HepG2 (cell line): ENCODE data around the gene EIF4ENIF1. TPM values are rescaled to one million over a fixed set of nuclear protein-coding genes. Genes with fewer than 3 reads are reported as not detected.

Source experiments
- ATAC-seq: fragments of 200-7000 bp; cut with Tn5 transposase; 3 replicates; pipeline ENCODE4 v1.9.1; 2020; ENCODE audit warnings: mild to moderate bottlenecking, moderate library complexity
- BruUV-seq: library from RNA; stranded (reverse); fragments of 400-500 nt; replicated peaks from 2 replicates; lab custom pipeline; 2021; lab: Mats Ljungman, UMichigan
- CTCF ChIA-PET: fragments of 300-600 bp; formaldehyde crosslinking; extraction: SDS; loops from one replicate; lab custom pipeline; 2021; ENCODE audit warnings: low total read pairs, inconsistent platforms, low intra/inter-chr PET ratio; lab: Yijun Ruan, JAX
- POLR2A ChIA-PET: fragments of 350-600 bp; sonication (Branson Sonifier 250); formaldehyde crosslinking; loops from one replicate; lab custom pipeline; 2020; ENCODE audit warnings: antibody characterized with exemption, inconsistent platforms; lab: Yijun Ruan, JAX
- DNase-seq: peaks from one replicate; pipeline ENCODE4 v3.0.0-alpha.2; 2015; ENCODE audit warnings: low spot score
- FAIRE-seq: peaks from 3 replicates; lab custom pipeline; 2011; peaks lifted over from hg19 to GRCh38; lab: Jason Lieb, UNC
- H2AFZ ChIP-seq: one replicate; pipeline ENCODE4 v1.6.1; 2011; ENCODE audit warnings: low read length, inconsistent platforms
- H3K27ac ChIP-seq: fragments of 300-600 bp; 3 replicates; pipeline ENCODE4 v1.8.0; 2011; ENCODE audit warnings: mixed run types, mild to moderate bottlenecking, mixed read lengths, low read length, inconsistent platforms; ENCODE audit not compliant: insufficient read depth; ENCODE audit errors: extremely low read length
- H3K27me3 ChIP-seq, 2 experiments: fragments of 200-600 bp in 1 of 2; 2 replicates in 1 of 2; 3 replicates in 1 of 2; pipeline versions ENCODE4 v1.6.0 to v1.8.0; 2011; ENCODE audit warnings: low read length in 2 of 2, mild to moderate bottlenecking in 2 of 2, moderate library complexity in 2 of 2, inconsistent platforms in 1 of 2; ENCODE audit not compliant: insufficient read depth in 2 of 2, control insufficient read depth in 1 of 2
- H3K36me3 ChIP-seq, 2 experiments: fragments of 200-600 bp in 1 of 2; replicated peaks in 1 of 2; 2 replicates in 1 of 2; 3 replicates in 1 of 2; pipeline versions ENCODE4 v1.5.1 to v1.8.0; 2011; ENCODE audit warnings: low read length in 2 of 2, inconsistent platforms in 1 of 2; ENCODE audit not compliant: insufficient read depth in 2 of 2, control insufficient read depth in 1 of 2
- H3K4me1 ChIP-seq: 2 replicates; pipeline ENCODE4 v1.5.1; 2012; ENCODE audit warnings: low read length, inconsistent platforms; ENCODE audit not compliant: insufficient read depth
- H3K4me2 ChIP-seq: 2 replicates; pipeline ENCODE4 v1.6.0; 2011; ENCODE audit warnings: low read depth, low read length, inconsistent platforms
- H3K4me3 ChIP-seq, 3 experiments: fragments of 200-600 bp in 1 of 3; sonication (generic), shearing (Covaris generic) in 1 of 3; replicated peaks in 1 of 3; 2 replicates each; pipeline ENCODE4 v1.5.1; 2011 to 2016; ENCODE audit warnings: low read length in 3 of 3, inconsistent platforms in 2 of 3, low read depth in 2 of 3, mild to moderate bottlenecking in 2 of 3, control low read depth in 1 of 3, mixed read lengths in 1 of 3; ENCODE audit not compliant: insufficient read depth in 1 of 3
- H3K79me2 ChIP-seq: one replicate; pipeline ENCODE4 v1.6.1; 2011; ENCODE audit warnings: low read length, inconsistent platforms; ENCODE audit not compliant: insufficient read depth
- H3K9ac ChIP-seq: 2 replicates; pipeline ENCODE4 v1.6.0; 2011; ENCODE audit warnings: mild to moderate bottlenecking, low read depth, low read length, inconsistent platforms; ENCODE audit not compliant: insufficient read depth
- H3K9me3 ChIP-seq: 2 replicates; pipeline ENCODE4 v1.5.1; 2012; ENCODE audit warnings: mild to moderate bottlenecking, low read length
- H4K20me1 ChIP-seq: 2 replicates; pipeline ENCODE4 v1.6.0; 2011; ENCODE audit warnings: inconsistent platforms, mild to moderate bottlenecking, low read length, moderate library complexity; ENCODE audit not compliant: insufficient read depth
- FOXO1 ChIP-seq: sonication (generic); formaldehyde crosslinking; IDR thresholded peaks from 2 replicates; pipeline ENCODE4 v1.4.0; 2020; ENCODE audit warnings: missing genetic modification reagents
- FOXP1 ChIP-seq, 2 experiments: fragments of 450-650 bp in 1 of 2; IDR thresholded peaks; 2 replicates each; pipeline ENCODE4 v1.6.1; 2017 to 2018; ENCODE audit warnings: antibody characterized with exemption in 1 of 2
- HNRNPK ChIP-seq: fragments of 200-400 bp; formaldehyde crosslinking; IDR thresholded peaks from 2 replicates; pipeline ENCODE4 v1.6.1; 2018; ENCODE audit warnings: low read length, low read depth, moderate library complexity, mild to moderate bottlenecking; ENCODE audit not compliant: poor library complexity, severe bottlenecking
- JARID2 ChIP-seq: sonication (generic); formaldehyde crosslinking; IDR thresholded peaks from 2 replicates; pipeline ENCODE4 v1.8.1; 2023; ENCODE audit warnings: missing genetic modification reagents, inconsistent platforms; ENCODE audit not compliant: insufficient replicate concordance
- MAFF ChIP-seq: IDR thresholded peaks from 2 replicates; pipeline ENCODE4 v1.6.1; 2011; ENCODE audit warnings: low read depth, low read length, improper control_type of control experiment
- MAFK ChIP-seq, 2 experiments: IDR thresholded peaks in 1 of 2; conservative IDR thresholded peaks in 1 of 2; 2 replicates each; pipeline ENCODE4 v1.6.1; 2011; ENCODE audit warnings: improper control_type of control experiment in 2 of 2, low read length in 2 of 2
- MEIS2 ChIP-seq: sonication (generic); formaldehyde crosslinking; IDR thresholded peaks from 2 replicates; pipeline ENCODE4 v1.9.0; 2021; ENCODE audit warnings: mild to moderate bottlenecking, missing genetic modification reagents
- ZFP1 ChIP-seq: IDR thresholded peaks from 2 replicates; pipeline ENCODE4 v1.6.1; 2016
- ZFP36L2 ChIP-seq: sonication (generic); formaldehyde crosslinking; IDR thresholded peaks from 2 replicates; pipeline ENCODE4 v1.4.0; 2020; ENCODE audit warnings: missing genetic modification reagents
- ZNF337 ChIP-seq: sonication (generic); formaldehyde crosslinking; IDR thresholded peaks from 2 replicates; pipeline ENCODE4 v1.5.1; 2020; ENCODE audit warnings: missing genetic modification reagents, low read depth, mild to moderate bottlenecking, borderline replicate concordance
- ZNF33A ChIP-seq: sonication (generic); formaldehyde crosslinking; IDR thresholded peaks from 2 replicates; pipeline ENCODE4 v1.5.1; 2020; ENCODE audit warnings: missing genetic modification reagents, mild to moderate bottlenecking, moderate library complexity, borderline replicate concordance
- ZNF564 ChIP-seq: sonication (generic); formaldehyde crosslinking; IDR thresholded peaks from 2 replicates; pipeline ENCODE4 v1.8.1; 2023; ENCODE audit warnings: mild to moderate bottlenecking, missing genetic modification reagents
- ZNF605 ChIP-seq: sonication (generic); formaldehyde crosslinking; IDR thresholded peaks from 2 replicates; pipeline ENCODE4 v1.8.0; 2022; ENCODE audit warnings: mild to moderate bottlenecking, missing genetic modification reagents
- ZNF607 ChIP-seq: sonication (generic); formaldehyde crosslinking; IDR thresholded peaks from 2 replicates; pipeline ENCODE4 v1.5.1; 2020; ENCODE audit warnings: missing genetic modification reagents, mild to moderate bottlenecking, borderline replicate concordance
- ZNF747 ChIP-seq: sonication (generic); formaldehyde crosslinking; IDR thresholded peaks from 2 replicates; pipeline ENCODE4 v1.8.1; 2023; ENCODE audit warnings: missing genetic modification reagents, mild to moderate bottlenecking, borderline replicate concordance
- ZNF841 ChIP-seq: sonication (generic); formaldehyde crosslinking; IDR thresholded peaks from 2 replicates; pipeline ENCODE4 v1.8.1; 2023; ENCODE audit warnings: missing genetic modification reagents, borderline replicate concordance
- WGBS: methylation state at CpG from one replicate; pipeline ENCODE4 v1.1.6; 2017; ENCODE audit warnings: low lambda C conversion rate; 5-methylcytosine and 5-hydroxymethylcytosine counted together
- in situ Hi-C: cut with HindIII; loops from 2 replicates; pipeline ENCODE4 v1.10.0; 2017; ENCODE audit warnings: low pct_unique_long_range_greater_than_20kb; ENCODE audit not compliant: extremely low pct_ligation_motif_present
- intact Hi-C: fragments of 100-400 bp; cut with micrococcal nuclease; formaldehyde crosslinking; loops from one replicate; pipeline ENCODE4 v1.10.0; 2022; ENCODE audit not compliant: unreplicated experiment
- polyA plus RNA-seq, 8 experiments: library from polyadenylated mRNA; depleted of rRNA in 3 of 8; stranded (reverse) in 7 of 8; unstranded in 1 of 8; fragments of >200 nt; fragmentation: Illumina TruSeq in 4 of 8; extraction: Trizol in 4 of 8; gene quantifications; 2 replicates each; pipeline versions ENCODE4 v1.2.1 to v1.2.3, GENCODE V29; 2011 to 2016; ENCODE audit warnings: low read depth in 4 of 8, missing spikeins in 1 of 8, mixed read lengths in 1 of 8; ENCODE audit not compliant: insufficient read depth in 1 of 8
- total RNA-seq, 5 experiments: library from RNA; depleted of rRNA; stranded (reverse); fragments of >200 nt; fragmentation: Illumina TruSeq; extraction: Trizol; gene quantifications; 2 replicates each; pipeline ENCODE4 v1.2.3, GENCODE V29; 2016; ENCODE audit warnings: low read depth in 1 of 5
- TF ChIP-seq, protein P1 (sequence below): sonication (generic); formaldehyde crosslinking; IDR thresholded peaks from 2 replicates; pipeline ENCODE4 v1.5.0; 2020; ENCODE audit warnings: missing genetic modification reagents
- TF ChIP-seq, protein P2 (sequence below): sonication (generic); formaldehyde crosslinking; IDR thresholded peaks from 2 replicates; pipeline ENCODE4 v1.5.1; 2020; ENCODE audit warnings: missing genetic modification reagents, mild to moderate bottlenecking, borderline replicate concordance

The EIF4ENIF1 gene
- total and polyA plus RNA-seq, 2 of the 13 experiments (the other 11 are each of a cell fraction or from before 2014, with no cell fraction given): 11.9 to 12.3 TPM

DNA sequence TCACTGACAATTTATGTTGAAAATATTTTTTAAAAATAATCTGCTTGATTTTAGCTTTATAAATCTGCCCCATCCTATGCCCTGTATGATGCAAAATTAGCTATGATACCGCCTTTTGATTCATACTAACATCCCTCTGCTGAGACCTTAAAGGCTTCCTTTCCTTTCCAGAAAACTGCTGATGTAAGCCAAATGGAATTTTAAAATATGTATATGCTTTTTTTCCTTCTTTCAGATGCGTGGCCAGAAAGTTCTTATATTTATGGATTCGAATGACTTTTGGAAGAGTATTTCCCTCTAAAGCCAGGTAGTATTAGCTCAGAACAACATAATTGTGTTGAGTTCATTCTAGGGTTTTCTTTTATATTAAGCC is 41.2 kb upstream of the EIF4ENIF1 start:
- ChIA-PET POLR2A (interaction anchor here (1.4 to 1.7 kb wide), 2 partner anchors 100 to 184 kb away, joined by 6 read pairs; partner anchors contain the start of gene PATZ1), CTCF (no interaction called here)
- Histone ChIP-seq H3K9me3 (no peaks in the 10 kb centered on the region), H3K4me1 (peaks cover 37% of the 10 kb centered on the region), H3K4me3 (no peak overlapping the region), H4K20me1 (no peaks in the 10 kb centered on the region), H3K27ac (peak overlapping the region; percentile 58), H3K4me2 (peak overlapping the region; percentile 55), H2AFZ (no peak overlapping the region), H3K9ac (no peak overlapping the region; the same call in 1 of the 2 replicates), H3K27me3 (no peaks in the 10 kb centered on the region), H3K79me2 (no peaks in the 10 kb centered on the region), H3K36me3 (no peaks in the 10 kb centered on the region)
- TF ChIP-seq FOXO1 (CRISPR knock-in tag): no peak
- peak; percentile 94 to 97 for TF ChIP-seq MAFK (conservative IDR thresholded peaks at IDR 0.05 in 1 of 2, IDR thresholded peaks at IDR 0.05 in 1 of 2; ENCODE audit: low read length in 2 of 2)
- 0 out of 2 replicates have a peak, but pooled peaks have one; percentile 5 for TF ChIP-seq ZFP1 (CRISPR knock-in tag)
- TF ChIP-seq MAFF: peak; percentile 92
- in situ Hi-C loops: no loop called here
- FAIRE-seq (no peak), ATAC-seq (no peak; the same call in 2 of the 3 replicates), DNase-seq (no peak)
- intact Hi-C loops: no loop called here
- 93% methylated on average over 3 of the region's 3 CpGs for WGBS
- BruUV-seq: no TSS peak

DNA sequence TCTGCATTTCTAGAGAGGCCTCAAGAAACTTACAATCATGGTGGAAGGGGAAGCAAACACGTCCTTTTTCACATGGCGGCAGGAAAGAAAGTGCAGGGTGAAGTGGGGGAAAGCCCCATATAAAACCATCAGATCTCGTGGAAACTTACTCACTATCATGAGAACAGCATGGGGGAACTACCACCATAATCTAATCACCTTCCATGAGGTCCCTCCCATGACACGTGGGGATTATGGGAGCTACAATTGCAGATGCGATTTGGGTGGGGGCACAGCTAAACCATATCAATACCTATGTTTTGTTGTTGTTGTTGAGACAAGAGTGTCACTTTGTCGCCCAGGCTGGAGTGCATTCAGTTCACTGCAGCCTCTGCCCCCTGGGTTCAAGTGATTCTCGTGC is 36.6 kb upstream of the EIF4ENIF1 start:
- no peak overlapping the region for H2AFZ ChIP-seq
- in situ Hi-C loops: no loop called here
- TF ChIP-seq ZNF747 (CRISPR knock-in tag): no peak
- TF ChIP-seq ZNF33A (CRISPR knock-in tag): no peak
- no peak for TF ChIP-seq JARID2 (CRISPR knock-in tag)
- TF ChIP-seq ZFP36L2 (CRISPR knock-in tag): no peak
- TF ChIP-seq ZNF841 (CRISPR knock-in tag): no peak
- no peak for TF ChIP-seq ZNF607
- TF ChIP-seq, protein P1, sequence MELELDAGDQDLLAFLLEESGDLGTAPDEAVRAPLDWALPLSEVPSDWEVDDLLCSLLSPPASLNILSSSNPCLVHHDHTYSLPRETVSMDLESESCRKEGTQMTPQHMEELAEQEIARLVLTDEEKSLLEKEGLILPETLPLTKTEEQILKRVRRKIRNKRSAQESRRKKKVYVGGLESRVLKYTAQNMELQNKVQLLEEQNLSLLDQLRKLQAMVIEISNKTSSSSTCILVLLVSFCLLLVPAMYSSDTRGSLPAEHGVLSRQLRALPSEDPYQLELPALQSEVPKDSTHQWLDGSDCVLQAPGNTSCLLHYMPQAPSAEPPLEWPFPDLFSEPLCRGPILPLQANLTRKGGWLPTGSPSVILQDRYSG (CRISPR knock-in tag): no peak
- no peak for TF ChIP-seq ZNF337 (CRISPR knock-in tag)
- no peak for TF ChIP-seq ZNF564 (CRISPR knock-in tag)
- TF ChIP-seq, protein P2, sequence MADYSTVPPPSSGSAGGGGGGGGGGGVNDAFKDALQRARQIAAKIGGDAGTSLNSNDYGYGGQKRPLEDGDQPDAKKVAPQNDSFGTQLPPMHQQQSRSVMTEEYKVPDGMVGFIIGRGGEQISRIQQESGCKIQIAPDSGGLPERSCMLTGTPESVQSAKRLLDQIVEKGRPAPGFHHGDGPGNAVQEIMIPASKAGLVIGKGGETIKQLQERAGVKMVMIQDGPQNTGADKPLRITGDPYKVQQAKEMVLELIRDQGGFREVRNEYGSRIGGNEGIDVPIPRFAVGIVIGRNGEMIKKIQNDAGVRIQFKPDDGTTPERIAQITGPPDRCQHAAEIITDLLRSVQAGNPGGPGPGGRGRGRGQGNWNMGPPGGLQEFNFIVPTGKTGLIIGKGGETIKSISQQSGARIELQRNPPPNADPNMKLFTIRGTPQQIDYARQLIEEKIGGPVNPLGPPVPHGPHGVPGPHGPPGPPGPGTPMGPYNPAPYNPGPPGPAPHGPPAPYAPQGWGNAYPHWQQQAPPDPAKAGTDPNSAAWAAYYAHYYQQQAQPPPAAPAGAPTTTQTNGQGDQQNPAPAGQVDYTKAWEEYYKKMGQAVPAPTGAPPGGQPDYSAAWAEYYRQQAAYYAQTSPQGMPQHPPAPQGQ (CRISPR knock-in tag): no peak
- TF ChIP-seq ZNF605 (CRISPR knock-in tag): no peak
- no peak for TF ChIP-seq MEIS2 (CRISPR knock-in tag)
- no peak for TF ChIP-seq FOXP1 (IDR thresholded peaks at IDR 0.05)
- TF ChIP-seq FOXP1 (CRISPR knock-in tag; IDR thresholded peaks at IDR 0.05): no peak
- TF ChIP-seq HNRNPK: no peak

More for the DNA sequence above, 36.6 kb upstream of the EIF4ENIF1 start:
- intact Hi-C loops: no loop called here
- peaks cover 13% of the 10 kb centered on the region for H3K4me1 ChIP-seq
- BruUV-seq: no TSS peak
- no peaks in the 10 kb centered on the region for H3K36me3 ChIP-seq
- no peak for ATAC-seq
- no peaks in the 10 kb centered on the region for H3K9me3 ChIP-seq
- ChIA-PET POLR2A (no interaction called here), CTCF (no interaction called here)
- H3K4me3 ChIP-seq: no peak overlapping the region
- 95% methylated on average over 7 of the region's 7 CpGs for WGBS
- no peaks in the 10 kb centered on the region for H3K79me2 ChIP-seq
- H3K9ac ChIP-seq: no peak overlapping the region
- FAIRE-seq: no peak
- no peak overlapping the region for H3K4me2 ChIP-seq
- no peak for DNase-seq
- no peak overlapping the region for H3K27ac ChIP-seq
- H3K27me3 ChIP-seq: no peaks in the 10 kb centered on the region
- H4K20me1 ChIP-seq: no peaks in the 10 kb centered on the region
